ENCODE data around the gene GASK1A. TPM values are rescaled to one million over a fixed set of nuclear protein-coding genes. Genes with fewer than 3 reads are reported as not detected.

The GASK1A gene
- total RNA-seq, 1 experiment from 2014 or later = not detected

DNA sequence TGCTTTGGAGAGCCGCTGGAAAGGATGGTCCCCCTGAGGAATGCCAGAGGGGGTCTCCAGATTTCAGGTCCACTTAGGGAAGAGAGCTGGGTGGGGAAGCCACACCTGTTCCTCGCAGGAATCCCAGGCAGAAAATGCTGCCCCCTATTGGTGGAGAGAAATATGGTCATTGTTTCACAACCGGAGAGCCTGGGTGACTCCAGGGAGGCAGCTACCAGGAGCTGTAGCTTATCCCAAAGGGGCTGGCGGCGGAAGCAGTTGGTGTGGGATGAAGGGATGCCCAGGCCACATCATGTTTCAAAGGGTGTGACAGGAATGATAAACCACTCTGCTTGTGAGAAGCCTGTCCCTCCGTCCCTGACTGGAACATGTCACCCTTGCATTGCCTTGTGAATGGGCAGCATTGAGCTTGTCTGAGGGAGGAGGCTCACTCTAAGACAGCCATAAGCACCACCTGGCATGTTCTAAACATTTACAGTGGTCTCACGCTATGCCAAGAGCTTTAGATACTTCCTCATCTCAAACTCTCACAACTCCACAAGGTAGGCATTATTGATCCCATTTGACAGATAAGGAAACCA, 92.3 kb downstream of the GASK1A start:
- DNase-seq (ENCODE audit: low read depth, low spot score) = peak; percentile 60
- in situ Hi-C loops (cut with HindIII; ENCODE audit: low pct_unique_long_range_greater_than_20kb, low sequenced_read_pairs) = no loop called here

DNA sequence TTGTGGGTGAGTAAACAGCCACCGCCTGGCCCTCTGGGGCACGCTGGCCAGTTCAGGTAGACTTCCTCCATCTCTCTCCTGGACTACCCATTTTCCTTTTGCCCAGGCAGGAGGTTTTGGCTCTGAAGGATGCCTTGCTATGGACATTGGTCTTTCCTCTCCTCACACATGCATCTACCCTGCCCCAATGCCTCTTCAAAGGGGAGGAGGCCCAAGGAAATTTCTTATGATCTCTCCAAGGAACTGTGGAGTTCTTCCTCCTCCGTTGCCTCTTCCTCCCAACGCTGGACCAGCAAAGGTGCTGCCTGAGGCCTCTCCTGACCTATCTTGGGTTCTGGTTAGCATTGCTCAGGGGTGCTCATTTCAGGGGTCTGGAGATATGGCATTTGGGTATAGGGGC, 93.2 kb downstream of the GASK1A start:
- in situ Hi-C loops (cut with HindIII; ENCODE audit: low pct_unique_long_range_greater_than_20kb, low sequenced_read_pairs) = no loop called here
- DNase-seq (ENCODE audit: low read depth, low spot score) = no peak

DNA sequence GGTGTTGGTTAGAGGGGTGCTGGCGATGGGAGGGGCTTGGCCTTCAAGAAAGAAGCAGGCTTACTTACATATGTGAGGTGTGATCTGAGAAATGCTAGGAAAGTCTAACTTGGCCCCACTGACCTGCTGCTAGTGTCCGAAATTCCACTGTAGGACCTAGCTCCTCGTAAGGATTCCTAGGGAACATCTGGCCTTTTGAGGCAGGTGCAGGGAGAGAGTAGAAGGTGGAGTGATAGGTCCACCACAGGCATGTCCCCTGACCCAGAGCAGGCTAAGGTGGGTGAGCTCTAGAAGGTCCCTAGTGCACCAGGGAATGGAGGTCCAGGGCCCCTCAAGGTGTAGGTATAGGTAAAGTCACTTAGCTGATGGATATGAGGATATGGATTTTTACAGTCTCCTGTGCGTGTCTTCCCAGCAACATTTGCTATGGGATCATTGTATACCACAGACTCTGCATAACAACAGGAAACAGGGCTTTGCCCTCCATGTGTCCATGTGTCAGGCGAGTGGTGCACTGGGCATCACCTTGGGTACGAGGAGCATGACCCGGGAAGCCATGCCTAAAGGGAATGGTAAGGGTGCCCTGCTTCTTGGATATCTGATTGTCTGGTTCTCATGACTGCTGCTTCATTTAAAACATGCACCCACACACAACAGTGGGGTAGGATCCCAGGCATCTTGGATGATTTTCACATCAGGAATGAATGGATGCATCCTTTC, 94.2 kb downstream of the GASK1A start:
- no peak for DNase-seq (ENCODE audit: low read depth, low spot score)
- in situ Hi-C loops (cut with HindIII; ENCODE audit: low pct_unique_long_range_greater_than_20kb, low sequenced_read_pairs) = no loop called here

DNA sequence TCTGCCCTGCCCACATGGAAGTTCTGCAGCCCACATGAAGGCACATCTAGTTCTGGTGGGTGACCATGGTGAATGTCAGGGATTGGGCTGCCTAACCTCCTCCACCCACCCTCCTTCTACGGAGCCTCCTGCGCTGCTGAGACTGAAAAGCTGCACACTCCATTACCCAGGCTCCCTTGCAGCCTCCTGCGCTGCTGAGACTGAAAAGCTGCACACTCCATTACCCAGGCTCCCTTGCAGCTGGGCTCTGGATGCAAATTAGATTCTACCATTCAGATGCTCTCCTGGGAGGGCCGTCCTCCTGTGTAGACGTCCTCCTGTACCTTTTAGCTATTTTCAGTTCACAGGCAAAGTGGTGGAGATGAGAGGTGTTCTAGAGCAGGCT, 94.7 kb downstream of the GASK1A start:
- in situ Hi-C loops (cut with HindIII; ENCODE audit: low pct_unique_long_range_greater_than_20kb, low sequenced_read_pairs) = no loop called here
- no peak for DNase-seq (ENCODE audit: low read depth, low spot score)

DNA sequence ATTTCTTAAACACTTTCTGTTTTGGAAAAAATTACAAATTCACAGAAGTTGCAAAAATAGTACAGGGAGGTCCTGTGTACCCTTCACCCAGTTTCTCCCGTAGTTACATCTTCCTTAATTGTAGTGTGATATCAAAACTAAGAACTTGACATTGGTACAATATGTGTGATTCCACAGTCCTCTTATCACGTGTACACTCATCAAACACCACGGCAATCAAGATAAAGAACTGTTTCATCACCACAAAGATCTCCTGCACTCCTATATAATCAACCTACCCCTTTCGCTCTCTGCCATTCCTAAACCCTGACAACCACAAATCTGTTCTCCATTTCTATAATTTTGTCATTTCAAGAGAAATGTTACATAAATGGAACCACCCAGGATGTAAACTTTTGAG, 95.4 kb downstream of the GASK1A start:
- DNase-seq (ENCODE audit: low read depth, low spot score) = no peak
- in situ Hi-C loops (cut with HindIII; ENCODE audit: low pct_unique_long_range_greater_than_20kb, low sequenced_read_pairs) = no loop called here

DNA sequence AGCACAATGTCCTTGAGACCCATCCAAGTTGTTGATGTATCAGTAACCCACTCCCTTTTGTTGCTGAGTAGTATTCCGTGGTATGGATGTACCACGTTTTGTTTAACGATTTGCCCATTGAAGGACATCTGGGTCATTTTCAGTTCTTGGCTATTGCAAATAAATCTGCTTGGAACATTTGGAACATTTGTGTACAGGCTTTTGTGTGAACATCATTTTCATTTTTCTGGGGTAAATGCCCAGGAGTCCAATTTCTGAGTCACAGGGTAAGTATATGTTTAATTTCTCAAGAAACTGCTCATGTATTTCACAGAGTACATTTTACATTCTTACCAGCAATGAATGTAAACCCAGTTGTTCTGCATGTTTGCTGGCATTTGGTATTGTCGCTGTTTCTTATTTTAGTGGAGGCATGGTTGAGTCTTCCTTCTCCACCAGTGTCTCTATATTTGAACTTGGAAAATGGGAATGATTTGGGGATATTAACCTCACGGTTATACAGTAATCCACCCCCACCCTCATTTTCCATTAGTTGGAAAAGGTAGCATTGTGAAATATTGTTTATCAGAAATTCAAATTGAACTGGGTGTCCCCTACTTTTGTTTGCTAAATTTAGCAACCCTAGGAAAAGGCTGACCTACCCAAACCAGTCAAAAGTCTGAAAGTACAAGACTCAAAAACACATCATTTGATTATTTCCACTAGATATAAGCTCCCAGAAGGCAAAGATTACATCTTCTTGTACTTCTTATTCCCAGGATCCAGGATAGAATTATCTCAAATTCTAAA, 96.0 kb downstream of the GASK1A start:
- in situ Hi-C loops (cut with HindIII; ENCODE audit: low pct_unique_long_range_greater_than_20kb, low sequenced_read_pairs) = no loop called here
- DNase-seq (ENCODE audit: low read depth, low spot score) = no peak

DNA sequence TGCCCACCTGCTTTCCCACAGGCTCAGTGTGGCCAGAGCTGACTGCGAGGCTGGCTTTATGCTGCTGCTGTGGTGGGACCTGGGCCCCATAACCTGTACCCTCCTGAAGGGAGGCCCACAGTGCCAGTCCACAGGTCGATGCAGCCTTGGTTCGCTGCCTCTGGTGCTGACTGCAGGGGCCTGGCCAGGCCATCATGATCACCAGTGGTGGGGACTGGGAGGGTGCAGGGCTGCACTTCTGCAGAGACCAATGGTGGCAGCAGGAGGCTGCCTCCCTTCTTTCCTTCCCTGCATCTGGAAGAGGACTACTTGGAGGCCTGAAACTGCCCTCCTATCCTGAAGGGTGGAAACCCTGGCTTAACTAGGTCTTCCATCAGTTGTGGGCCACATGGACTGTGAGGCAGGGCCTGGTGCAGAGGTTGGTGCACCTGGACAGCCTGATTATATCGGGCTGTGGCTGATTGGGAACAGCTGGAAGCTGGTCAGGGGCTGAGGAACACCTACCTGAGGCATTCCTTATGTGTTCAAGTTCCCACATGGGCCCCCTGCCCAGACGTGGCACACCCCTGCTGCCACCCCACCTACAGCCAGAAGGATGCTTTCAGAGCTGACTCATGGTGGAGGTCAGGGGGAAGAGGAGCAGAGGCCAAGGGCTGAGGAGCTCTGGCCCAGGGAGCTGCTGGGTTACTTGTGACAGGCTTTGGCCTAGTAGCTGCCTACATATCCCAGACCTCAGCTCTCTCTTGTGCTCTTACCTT, 97.0 kb downstream of the GASK1A start:
- in situ Hi-C loops (cut with HindIII; ENCODE audit: low pct_unique_long_range_greater_than_20kb, low sequenced_read_pairs) = no loop called here
- no peak for DNase-seq (ENCODE audit: low read depth, low spot score)

DNA sequence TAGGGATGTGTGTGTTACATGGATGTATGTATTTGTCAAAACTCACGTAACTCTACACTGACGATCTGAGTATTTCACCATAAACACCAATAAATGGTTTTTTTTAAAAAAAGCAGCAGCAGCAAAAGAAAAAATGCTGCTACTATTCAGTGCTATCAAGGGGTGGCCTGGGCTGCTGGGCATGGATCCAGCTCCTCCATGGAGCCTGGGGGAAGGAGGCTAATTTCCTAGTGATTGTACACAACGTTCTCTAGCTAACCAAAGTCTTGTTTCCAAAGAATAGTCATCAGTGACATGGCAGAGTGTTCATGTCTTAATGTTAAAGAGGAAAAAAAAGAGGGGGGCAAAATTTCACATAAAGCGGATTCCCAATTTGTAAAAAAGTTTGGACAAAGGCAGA, 97.7 kb downstream of the GASK1A start:
- DNase-seq (ENCODE audit: low read depth, low spot score) = no peak
- in situ Hi-C loops (cut with HindIII; ENCODE audit: low pct_unique_long_range_greater_than_20kb, low sequenced_read_pairs) = no loop called here

DNA sequence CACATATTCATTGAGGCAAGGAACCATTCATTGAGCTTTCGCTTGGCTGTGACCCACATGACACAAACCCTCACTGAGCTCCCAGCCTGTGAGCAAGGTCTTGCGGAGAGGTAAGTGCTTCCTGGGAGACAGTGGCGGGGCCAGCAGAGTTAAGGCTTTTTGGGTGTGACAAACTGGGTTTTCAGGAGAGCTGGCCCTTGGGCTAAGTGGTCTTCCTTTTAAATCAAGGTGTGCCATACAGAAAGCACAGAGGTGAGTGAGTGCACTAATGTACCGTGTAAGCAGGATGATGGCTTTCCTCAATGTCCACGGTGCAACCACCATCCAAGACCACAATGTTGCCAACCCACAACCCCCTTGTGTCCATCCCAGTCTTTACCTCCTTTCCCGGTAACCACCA, 98.2 kb downstream of the GASK1A start:
- in situ Hi-C loops (cut with HindIII; ENCODE audit: low pct_unique_long_range_greater_than_20kb, low sequenced_read_pairs) = no loop called here
- DNase-seq (ENCODE audit: low read depth, low spot score) = no peak

DNA sequence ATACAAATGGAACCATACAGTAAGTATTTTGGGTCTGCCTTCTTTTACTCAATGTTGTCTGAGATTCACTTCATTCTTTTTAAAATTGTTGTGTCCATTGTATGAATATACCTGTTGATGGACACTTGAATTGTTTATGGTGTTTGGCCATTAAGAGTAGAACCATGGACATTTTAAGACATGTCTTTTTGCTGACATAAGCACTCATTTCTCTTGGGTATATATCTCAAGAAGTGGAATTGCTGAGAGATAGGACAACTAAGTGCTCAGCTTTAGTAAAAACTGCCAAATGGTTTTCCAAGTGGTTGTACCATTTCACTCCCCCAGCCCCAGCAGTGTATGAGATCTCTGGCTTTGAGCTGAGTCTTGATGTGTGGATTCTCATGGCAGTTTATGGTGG, 98.6 kb downstream of the GASK1A start:
- DNase-seq (ENCODE audit: low read depth, low spot score) = no peak
- in situ Hi-C loops (cut with HindIII; ENCODE audit: low pct_unique_long_range_greater_than_20kb, low sequenced_read_pairs) = no loop called here

DNA sequence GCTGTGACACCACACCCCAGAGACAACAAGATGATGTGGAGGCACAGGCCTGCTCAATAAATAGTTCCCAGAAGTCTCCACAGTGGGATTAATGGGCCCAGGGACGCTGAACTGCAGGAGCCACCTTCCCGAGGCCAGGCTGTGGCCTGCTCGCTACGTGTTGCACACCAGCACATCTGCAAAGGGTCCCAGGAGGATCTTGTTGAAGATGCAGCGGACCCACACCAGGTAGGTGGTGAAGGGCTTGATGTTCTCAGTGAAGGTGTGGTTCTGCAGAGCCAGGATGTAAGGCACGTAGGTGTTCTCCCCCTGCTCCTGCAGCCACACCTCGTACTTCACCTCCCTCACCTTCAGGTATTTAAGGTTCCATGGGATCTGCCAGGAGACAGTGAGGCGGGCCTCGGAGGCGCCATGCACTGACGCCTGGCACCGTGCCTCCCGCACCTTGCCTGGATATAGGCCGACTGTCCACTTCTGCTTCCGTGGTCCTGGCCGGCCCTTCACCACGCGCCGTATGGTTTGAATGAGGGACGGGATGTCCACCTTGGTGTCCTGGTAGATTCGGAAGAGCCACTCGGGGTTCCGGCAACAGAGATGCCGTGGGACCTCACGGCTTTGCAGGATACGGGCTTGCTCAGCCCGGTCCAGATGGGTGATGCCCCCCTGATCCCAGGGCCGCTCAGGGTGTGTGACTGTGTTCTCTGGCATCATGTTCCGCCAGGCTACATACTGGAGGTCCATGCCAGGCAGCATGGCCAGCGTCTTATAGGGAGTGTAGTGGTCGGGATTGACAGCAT, 100.6 kb downstream of the GASK1A start:
- no peak for DNase-seq (ENCODE audit: low read depth, low spot score)
- in situ Hi-C loops (cut with HindIII; ENCODE audit: low pct_unique_long_range_greater_than_20kb, low sequenced_read_pairs) = no loop called here

DNA sequence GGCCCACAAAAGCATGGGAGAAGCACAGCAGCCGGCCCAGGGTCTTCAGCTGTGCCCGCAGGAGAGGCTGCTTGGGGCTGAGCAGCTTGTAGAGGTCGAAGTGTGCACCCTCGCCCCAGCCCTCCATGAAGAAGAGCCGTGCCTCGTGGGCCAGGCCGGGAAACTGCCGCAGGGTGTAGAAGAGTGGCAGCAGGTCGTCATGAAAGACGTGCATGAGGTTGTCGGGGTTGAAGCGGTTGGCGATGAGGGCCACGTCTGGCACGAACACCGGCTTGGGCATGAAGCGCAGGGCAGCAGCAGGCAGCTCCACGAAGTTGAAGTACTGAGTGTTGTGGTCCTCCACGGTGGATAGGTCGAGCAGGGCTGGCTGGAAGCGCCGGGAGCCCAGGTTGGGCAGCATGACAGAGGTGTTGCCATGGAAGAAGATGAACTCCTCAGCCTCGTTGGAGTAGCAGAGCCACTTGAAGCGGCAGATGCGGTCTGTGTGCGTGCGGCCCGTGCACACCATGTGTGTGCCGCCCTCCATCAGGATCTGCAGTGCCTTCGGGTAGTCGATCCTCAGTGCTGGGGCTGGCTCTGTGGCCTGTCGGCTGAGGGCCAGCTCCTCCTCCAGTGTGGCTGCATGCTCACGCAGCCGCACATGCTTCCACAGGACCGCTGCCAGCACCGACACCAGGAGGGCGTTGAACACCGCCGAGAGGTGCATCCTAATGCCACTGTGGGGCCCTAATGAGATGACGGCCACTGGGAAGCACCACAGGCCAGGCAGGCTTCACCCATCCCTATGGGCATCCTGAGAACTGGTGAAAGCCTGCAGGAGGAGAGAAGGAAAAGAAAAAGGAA, 101.8 kb downstream of the GASK1A start:
- in situ Hi-C loops (cut with HindIII; ENCODE audit: low pct_unique_long_range_greater_than_20kb, low sequenced_read_pairs) = no loop called here
- DNase-seq (ENCODE audit: low read depth, low spot score) = no peak

DNA sequence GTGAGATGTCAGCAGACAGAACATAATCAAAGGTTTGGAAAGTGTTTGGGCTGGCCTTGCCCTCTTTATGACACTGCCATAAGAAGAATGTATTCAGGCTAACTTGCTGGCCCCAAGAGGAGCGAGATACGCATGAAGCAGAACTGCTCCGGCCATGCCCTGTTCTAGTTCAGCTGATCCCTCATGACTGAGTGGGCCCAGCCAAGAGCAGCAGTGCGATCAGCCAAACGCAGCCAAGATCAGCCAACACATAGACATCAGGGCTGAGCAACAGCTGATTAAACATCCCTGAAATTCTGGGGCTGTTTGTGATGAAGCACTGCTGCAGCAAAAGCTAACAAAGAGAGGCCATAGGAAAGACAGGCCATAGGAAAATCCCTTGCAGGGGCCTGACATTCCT, 102.7 kb downstream of the GASK1A start:
- no peak for DNase-seq (ENCODE audit: low read depth, low spot score)
- in situ Hi-C loops (cut with HindIII; ENCODE audit: low pct_unique_long_range_greater_than_20kb, low sequenced_read_pairs) = no loop called here

DNA sequence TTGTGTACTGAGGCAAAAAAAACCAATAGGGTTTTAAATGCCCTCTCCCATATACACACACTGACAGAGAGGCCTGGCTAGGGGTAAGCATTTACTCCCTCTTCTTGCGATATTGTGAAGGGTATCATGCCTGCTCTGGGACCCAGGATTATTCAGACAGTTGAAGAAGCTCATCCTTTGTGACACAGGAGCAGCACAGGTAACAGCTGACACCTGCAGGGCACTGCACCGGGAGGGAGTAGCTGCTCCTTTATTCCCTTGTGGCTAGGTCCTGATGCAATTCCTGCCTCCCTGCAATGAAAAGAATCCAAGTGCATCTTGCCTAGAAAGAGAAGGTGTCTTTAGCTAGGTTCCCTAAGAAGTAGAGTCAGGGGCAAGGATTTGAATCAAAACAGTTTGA, 103.3 kb downstream of the GASK1A start:
- in situ Hi-C loops (cut with HindIII; ENCODE audit: low pct_unique_long_range_greater_than_20kb, low sequenced_read_pairs) = no loop called here
- DNase-seq (ENCODE audit: low read depth, low spot score) = no peak

DNA sequence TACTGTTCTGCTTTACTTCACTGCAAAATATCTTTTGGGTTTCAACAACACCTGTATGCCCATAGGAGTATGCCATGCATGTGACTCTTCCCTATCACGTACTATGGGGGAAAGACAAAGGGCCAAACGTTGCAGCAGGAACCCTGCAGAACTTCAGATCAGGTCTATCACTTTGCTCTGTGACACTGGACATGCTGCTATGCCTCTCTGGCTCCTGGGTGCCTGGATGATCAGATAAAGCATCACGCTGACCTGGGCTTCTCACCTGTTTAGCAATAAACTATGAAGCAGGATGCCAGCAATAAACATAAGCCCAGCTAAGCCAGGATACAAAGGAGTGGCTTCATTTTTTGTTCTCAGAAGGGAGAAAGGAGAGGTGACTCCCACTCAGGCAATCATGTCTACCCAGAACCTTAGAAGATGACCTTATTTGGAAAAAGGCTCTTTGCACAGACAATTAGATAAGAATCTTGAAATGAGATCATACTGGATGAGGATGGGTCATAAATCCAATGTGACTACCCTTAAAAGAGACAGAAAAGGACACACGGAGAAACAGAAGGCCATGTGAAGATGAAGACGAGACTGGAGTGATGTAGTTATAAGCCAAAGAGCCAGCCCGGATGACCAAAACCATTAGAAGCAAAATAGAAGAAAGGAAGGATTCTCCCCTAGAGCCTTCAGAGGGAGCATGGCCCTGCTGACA, 107.5 kb downstream of the GASK1A start:
- DNase-seq (ENCODE audit: low read depth, low spot score) = no peak
- in situ Hi-C loops (cut with HindIII; ENCODE audit: low pct_unique_long_range_greater_than_20kb, low sequenced_read_pairs) = no loop called here

DNA sequence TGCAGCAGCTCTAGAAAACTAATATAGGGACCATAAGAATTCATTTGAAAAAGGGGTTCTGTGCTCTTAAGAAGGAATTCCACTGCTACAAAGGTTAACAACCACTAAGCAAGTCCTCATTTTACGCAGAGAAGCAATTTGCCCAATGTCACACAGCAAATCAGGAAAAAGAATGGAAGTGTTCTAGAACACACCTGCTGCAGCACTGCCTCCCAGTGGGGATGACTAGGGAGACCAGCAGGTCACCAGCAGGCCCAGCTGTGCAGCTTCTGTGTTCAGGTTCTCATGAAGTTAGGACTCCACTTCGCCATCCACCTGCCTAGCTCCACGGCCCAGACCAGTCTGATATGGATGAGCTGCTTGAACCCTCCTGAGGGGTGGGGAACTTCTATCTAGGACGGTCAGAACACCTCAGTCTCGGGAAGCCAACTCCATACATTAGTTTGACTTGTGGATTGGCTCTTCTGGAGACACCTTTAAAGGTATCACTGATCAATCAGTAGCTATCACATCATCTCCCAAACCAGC, 108.2 kb downstream of the GASK1A start:
- in situ Hi-C loops (cut with HindIII; ENCODE audit: low pct_unique_long_range_greater_than_20kb, low sequenced_read_pairs) = no loop called here

More for the DNA sequence above, 108.2 kb downstream of the GASK1A start:
- DNase-seq (ENCODE audit: low read depth, low spot score) = no peak
